PFSK-1 (cell line): Measurements from ENCODE around the gene OBSL1.

Experiments
- FOXP2 ChIP-seq: optimal IDR thresholded peaks from 2 replicates; pipeline ENCODE3; 2011; ENCODE audit warnings: borderline replicate concordance, control low read depth, inconsistent platforms; ENCODE audit not compliant: insufficient read depth; ENCODE audit errors: extremely low read length, extremely low read depth
- POLR2AphosphoS5 ChIP-seq: IDR thresholded peaks from 2 replicates; pipeline ENCODE4 v1.6.1; 2012; ENCODE audit warnings: low read depth, mild to moderate bottlenecking, control low read depth, low read length, moderate library complexity
- SIN3A ChIP-seq: IDR thresholded peaks from 2 replicates; pipeline ENCODE4 v1.6.1; 2012; ENCODE audit warnings: mild to moderate bottlenecking, low read length, moderate library complexity, borderline replicate concordance; ENCODE audit not compliant: insufficient read depth
- TAF1 ChIP-seq: IDR thresholded peaks from 2 replicates; pipeline ENCODE4 v1.6.1; 2012; ENCODE audit warnings: low read length, control low read depth, borderline replicate concordance; ENCODE audit not compliant: insufficient read depth
- TF ChIP-seq, protein P1 (sequence below), 2 experiments: IDR thresholded peaks; 2 replicates each; pipeline versions ENCODE4 v1.6.1 to v1.8.0; 2011 to 2012; ENCODE audit warnings: low read depth in 2 of 2, low read length in 2 of 2, control low read depth in 1 of 2, inconsistent platforms in 1 of 2, mild to moderate bottlenecking in 1 of 2, moderate library complexity in 1 of 2; ENCODE audit not compliant: insufficient read depth in 1 of 2

The OBSL1 gene

GRCh38 chr2:219520079-219520478, 51.3 kb downstream of the OBSL1 start:
- TF ChIP-seq TAF1: no peak
- no peak for TF ChIP-seq SIN3A
- no peak for TF ChIP-seq FOXP2
- no peak for TF ChIP-seq POLR2AphosphoS5
- TF ChIP-seq, protein P1, sequence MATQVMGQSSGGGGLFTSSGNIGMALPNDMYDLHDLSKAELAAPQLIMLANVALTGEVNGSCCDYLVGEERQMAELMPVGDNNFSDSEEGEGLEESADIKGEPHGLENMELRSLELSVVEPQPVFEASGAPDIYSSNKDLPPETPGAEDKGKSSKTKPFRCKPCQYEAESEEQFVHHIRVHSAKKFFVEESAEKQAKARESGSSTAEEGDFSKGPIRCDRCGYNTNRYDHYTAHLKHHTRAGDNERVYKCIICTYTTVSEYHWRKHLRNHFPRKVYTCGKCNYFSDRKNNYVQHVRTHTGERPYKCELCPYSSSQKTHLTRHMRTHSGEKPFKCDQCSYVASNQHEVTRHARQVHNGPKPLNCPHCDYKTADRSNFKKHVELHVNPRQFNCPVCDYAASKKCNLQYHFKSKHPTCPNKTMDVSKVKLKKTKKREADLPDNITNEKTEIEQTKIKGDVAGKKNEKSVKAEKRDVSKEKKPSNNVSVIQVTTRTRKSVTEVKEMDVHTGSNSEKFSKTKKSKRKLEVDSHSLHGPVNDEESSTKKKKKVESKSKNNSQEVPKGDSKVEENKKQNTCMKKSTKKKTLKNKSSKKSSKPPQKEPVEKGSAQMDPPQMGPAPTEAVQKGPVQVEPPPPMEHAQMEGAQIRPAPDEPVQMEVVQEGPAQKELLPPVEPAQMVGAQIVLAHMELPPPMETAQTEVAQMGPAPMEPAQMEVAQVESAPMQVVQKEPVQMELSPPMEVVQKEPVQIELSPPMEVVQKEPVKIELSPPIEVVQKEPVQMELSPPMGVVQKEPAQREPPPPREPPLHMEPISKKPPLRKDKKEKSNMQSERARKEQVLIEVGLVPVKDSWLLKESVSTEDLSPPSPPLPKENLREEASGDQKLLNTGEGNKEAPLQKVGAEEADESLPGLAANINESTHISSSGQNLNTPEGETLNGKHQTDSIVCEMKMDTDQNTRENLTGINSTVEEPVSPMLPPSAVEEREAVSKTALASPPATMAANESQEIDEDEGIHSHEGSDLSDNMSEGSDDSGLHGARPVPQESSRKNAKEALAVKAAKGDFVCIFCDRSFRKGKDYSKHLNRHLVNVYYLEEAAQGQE (IDR thresholded peaks at IDR 0.05; ENCODE audit: insufficient read depth in 1 of 2, low read depth in 2 of 2, low read length in 2 of 2): no peak

- TF ChIP-seq FOXP2 (no peak), TAF1 (no peak), POLR2AphosphoS5 (no peak), SIN3A (no peak)
- TF ChIP-seq, protein P1 (IDR thresholded peaks at IDR 0.05; ENCODE audit: insufficient read depth in 1 of 2, low read depth in 2 of 2, low read length in 2 of 2): peak in 1 of 2 experiments; percentile 62; a peak in 1 of 4 replicates
Measured at GRCh38 chr2:219519526-219519916, 51.8 kb downstream of the OBSL1 start.

DNA sequence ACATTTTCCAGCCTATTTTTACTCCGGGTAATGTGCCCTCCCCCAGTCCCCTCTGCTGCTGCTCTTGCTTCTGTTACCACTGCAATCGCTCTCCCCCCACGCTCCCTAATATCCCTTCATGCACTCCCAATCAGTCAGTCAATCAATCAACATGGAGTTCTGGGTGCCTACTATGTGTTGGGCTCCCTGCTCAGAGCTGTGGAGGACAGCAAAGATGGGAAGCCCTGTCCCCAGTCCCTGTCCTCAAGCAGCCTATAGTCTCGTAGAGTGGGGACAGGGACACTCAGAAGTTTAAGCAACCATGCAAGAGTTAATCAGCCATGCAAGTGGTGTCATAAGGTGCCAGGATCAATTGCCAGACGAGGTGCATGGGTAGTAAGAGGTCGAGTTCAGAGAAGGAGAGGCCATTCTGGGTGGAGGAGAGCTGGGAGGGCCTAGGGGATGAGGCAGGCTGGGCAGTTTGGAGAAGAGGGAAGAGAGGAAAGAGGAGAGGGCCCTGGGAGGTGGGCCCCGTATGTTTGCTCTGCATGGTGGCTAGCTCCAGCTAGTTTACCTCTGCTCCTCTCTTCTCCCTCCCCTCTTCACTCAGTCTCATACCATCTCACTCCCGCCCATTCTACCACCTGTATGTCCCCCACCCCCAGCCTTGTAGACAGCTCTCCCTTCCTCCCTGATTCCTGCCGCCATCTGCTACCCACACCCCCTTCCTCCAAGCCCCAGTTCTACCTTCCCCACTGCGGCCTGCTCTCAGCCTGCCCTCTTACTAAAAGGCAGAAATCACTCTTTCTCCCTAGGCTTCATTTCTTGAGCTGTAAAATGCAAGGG, 53.2 kb downstream of the OBSL1 start:
- TF ChIP-seq TAF1: no peak
- no peak for TF ChIP-seq SIN3A
- TF ChIP-seq FOXP2: no peak
- no peak for TF ChIP-seq POLR2AphosphoS5
- TF ChIP-seq, protein P1 (IDR thresholded peaks at IDR 0.05; ENCODE audit: insufficient read depth in 1 of 2, low read depth in 2 of 2, low read length in 2 of 2): no peak

DNA sequence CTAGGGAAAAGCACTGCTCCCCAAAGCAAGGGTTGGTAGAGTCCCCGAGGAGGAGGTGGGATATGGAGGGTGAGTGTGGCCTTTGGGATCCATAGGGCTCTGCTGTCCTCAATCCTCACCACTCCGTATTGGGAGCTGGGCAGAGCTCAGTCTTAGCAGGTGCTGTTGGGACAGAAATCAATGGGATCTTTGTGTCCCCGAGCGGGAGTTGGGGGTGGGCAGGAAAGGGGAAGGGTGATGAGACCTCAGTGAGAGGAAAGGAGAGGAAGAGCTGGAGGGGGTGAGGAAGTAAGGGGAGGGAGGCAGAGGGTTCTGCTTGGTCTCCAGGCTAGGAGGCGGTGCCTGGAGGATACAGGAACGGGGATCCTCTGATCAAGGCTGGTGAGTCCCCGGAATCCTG, 54.5 kb downstream of the OBSL1 start:
- TF ChIP-seq, protein P1 (IDR thresholded peaks at IDR 0.05; ENCODE audit: insufficient read depth in 1 of 2, low read depth in 2 of 2, low read length in 2 of 2): no peak
- TF ChIP-seq TAF1 (no peak), SIN3A (no peak), FOXP2 (no peak), POLR2AphosphoS5 (no peak)
